K562 (cell line): Measurements from ENCODE around the gene WASF2. TPM values are rescaled to one million over a fixed set of nuclear protein-coding genes. Genes with fewer than 3 reads are reported as not detected.

ENCODE experiments used
- BRF1 ChIP-seq: IDR thresholded peaks from 3 replicates; pipeline ENCODE4 v1.6.1; 2011; ENCODE audit warnings: borderline replicate concordance, mild to moderate bottlenecking; ENCODE audit not compliant: insufficient read length; ENCODE audit errors: extremely low read depth
- ETV5 ChIP-seq: sonication (generic); formaldehyde crosslinking; IDR thresholded peaks from 2 replicates; pipeline ENCODE4 v1.4.0; 2020; ENCODE audit warnings: low read depth, mild to moderate bottlenecking, missing genetic modification reagents
- FOXP4 ChIP-seq: sonication (generic); formaldehyde crosslinking; IDR thresholded peaks from 2 replicates; pipeline ENCODE4 v1.8.0; 2022; ENCODE audit warnings: mild to moderate bottlenecking, missing genetic modification reagents, borderline replicate concordance
- GTF2B ChIP-seq: IDR thresholded peaks from 2 replicates; pipeline ENCODE4 v1.6.1; 2011; ENCODE audit not compliant: insufficient read length; ENCODE audit errors: extremely low read depth
- HDAC6 ChIP-seq: IDR thresholded peaks from 2 replicates; pipeline ENCODE4 v1.6.1; 2012; ENCODE audit warnings: low read depth, mild to moderate bottlenecking, control low read depth, inconsistent platforms, low read length, moderate library complexity
- JUN ChIP-seq, 2 experiments: sonication (generic) in 1 of 2; formaldehyde crosslinking in 1 of 2; IDR thresholded peaks; 2 replicates each; pipeline versions ENCODE4 v1.6.1 to v1.8.0; 2012 to 2022; ENCODE audit warnings: borderline replicate concordance in 2 of 2, mild to moderate bottlenecking in 2 of 2, improper control_type of control experiment in 1 of 2, low read depth in 1 of 2, low read length in 1 of 2, missing genetic modification reagents in 1 of 2
- LCOR ChIP-seq: sonication (generic); formaldehyde crosslinking; IDR thresholded peaks from 2 replicates; pipeline ENCODE4 v1.8.0; 2022; ENCODE audit warnings: mild to moderate bottlenecking, missing genetic modification reagents
- MLLT1 ChIP-seq, 2 experiments: fragments of 450-650 bp; IDR thresholded peaks; 2 replicates each; pipeline ENCODE4 v1.6.1; 2016
- NKRF ChIP-seq: fragments of 450-650 bp; IDR thresholded peaks from 2 replicates; pipeline ENCODE4 v1.6.1; 2016; ENCODE audit warnings: borderline replicate concordance
- PYGO2 ChIP-seq: fragments of 450-650 bp; IDR thresholded peaks from 2 replicates; pipeline ENCODE4 v1.6.1; 2016; ENCODE audit warnings: mild to moderate bottlenecking, missing genetic modification characterization, moderate library complexity, missing compliant biosample characterization
- RBBP5 ChIP-seq: fragments of 200-600 bp; sonication (generic); IDR thresholded peaks from 2 replicates; pipeline ENCODE4 v1.6.1; 2012; ENCODE audit warnings: borderline replicate concordance, mild to moderate bottlenecking, low read length, control low read depth, inconsistent platforms; ENCODE audit not compliant: insufficient read depth, poor library complexity, severe bottlenecking
- RBM14 ChIP-seq: fragments of 200-400 bp; formaldehyde crosslinking; IDR thresholded peaks from 2 replicates; pipeline ENCODE4 v1.6.1; 2018; ENCODE audit warnings: low read depth, mild to moderate bottlenecking, low read length, moderate library complexity, borderline replicate concordance; ENCODE audit not compliant: insufficient read depth
- TRIM24 ChIP-seq, 2 experiments: fragments of 450-650 bp; IDR thresholded peaks; 2 replicates each; pipeline ENCODE4 v1.6.1; 2016
- ZBTB1 ChIP-seq: sonication (generic); formaldehyde crosslinking; IDR thresholded peaks from 2 replicates; pipeline ENCODE4 v1.8.1; 2023; ENCODE audit warnings: missing genetic modification reagents, low read depth, mild to moderate bottlenecking, borderline replicate concordance
- ZKSCAN3 ChIP-seq: fragments of 250-450 bp; sonication (Bioruptor Pico); IDR thresholded peaks from 2 replicates; pipeline ENCODE4 v1.4.0; 2020
- ZNF263 ChIP-seq: sonication (generic); formaldehyde crosslinking; IDR thresholded peaks from 2 replicates; pipeline ENCODE4 v1.8.0; 2022; ENCODE audit warnings: mild to moderate bottlenecking, missing genetic modification reagents, borderline replicate concordance
- ZNF347 ChIP-seq: fragments of 450-650 bp; formaldehyde crosslinking; IDR thresholded peaks from 2 replicates; pipeline ENCODE4 v1.4.0; 2020; ENCODE audit warnings: low read depth, mild to moderate bottlenecking, moderate library complexity
- ZNF408 ChIP-seq: fragments of 250-450 bp; sonication (Bioruptor Pico); IDR thresholded peaks from 2 replicates; pipeline ENCODE4 v1.4.0; 2020; ENCODE audit warnings: low read depth, mild to moderate bottlenecking, moderate library complexity
- ZNF699 ChIP-seq: fragments of 250-450 bp; sonication (Bioruptor Pico); IDR thresholded peaks from 2 replicates; pipeline ENCODE4 v1.8.0; 2021; ENCODE audit warnings: mild to moderate bottlenecking, moderate library complexity; ENCODE audit not compliant: insufficient replicate concordance
- polyA plus RNA-seq, 8 experiments: library from polyadenylated mRNA; depleted of rRNA in 4 of 8; stranded (reverse) in 5 of 8; unstranded in 3 of 8; fragments of >200 nt; fragmentation: Nextera tagmentation in 2 of 8; fragmentation: Illumina TruSeq in 1 of 8; extraction: Ambion mirVana in 2 of 8; extraction: Trizol in 1 of 8; gene quantifications; 2 replicates each; pipeline versions ENCODE4 v1.2.1 to v1.2.3, GENCODE V29; 2011 to 2014; ENCODE audit warnings: inconsistent platforms in 1 of 8, missing spikeins in 1 of 8
- total RNA-seq, 7 experiments: library from RNA; depleted of rRNA in 6 of 7; stranded (reverse); fragments of >200 nt in 6 of 7; fragmentation: Illumina TruSeq in 2 of 7; extraction: Trizol in 2 of 7; gene quantifications; 2 replicates each; pipeline versions ENCODE4 v1.2.1 to v1.2.3, GENCODE V29; 2011 to 2021; ENCODE audit warnings: low replicate concordance in 1 of 7

WASF2 gene
- total and polyA plus RNA-seq, 9 of the 15 experiments (the other 6 are each of a cell fraction or from before 2014, with no cell fraction given), result 8.2 to 163 (median 31.2) TPM

GRCh38 chr1:27489501-27489972 is 430 bp downstream of the WASF2 start (continued):
- TF ChIP-seq FOXP4 (CRISPR knock-in tag), result no peak; the same call in 1 of the 2 replicates
- no peak for TF ChIP-seq BRF1
- TF ChIP-seq ETV5 (CRISPR knock-in tag), result peak; percentile 26; the same call in 1 of the 2 replicates
- TF ChIP-seq RBBP5, result no peak
- TF ChIP-seq ZNF699 (CRISPR knock-in tag), result peak; percentile 18
- no peak for TF ChIP-seq LCOR (CRISPR knock-in tag)
- TF ChIP-seq ZNF347 (CRISPR knock-in tag), result no peak
- TF ChIP-seq ZBTB1 (CRISPR knock-in tag), result peak; percentile 21; the same call in 1 of the 2 replicates
- TF ChIP-seq ZKSCAN3 (CRISPR knock-in tag), result no peak
- no peak for TF ChIP-seq HDAC6
- no peak for TF ChIP-seq TRIM24 (IDR thresholded peaks at IDR 0.05)
- TF ChIP-seq GTF2B, result peak; percentile 2
- TF ChIP-seq MLLT1 (IDR thresholded peaks at IDR 0.05), result 0 out of 4 replicates have a peak, but pooled peaks of 1 of the 2 experiments have one; percentile 68
- TF ChIP-seq NKRF, result peak; percentile 72
- TF ChIP-seq ZNF408, result no peak
- no peak for TF ChIP-seq PYGO2 (tag)
- TF ChIP-seq RBM14, result 0 out of 2 replicates have a peak, but pooled peaks have one; percentile 91
- TF ChIP-seq ZNF263 (CRISPR knock-in tag), result peak; percentile 63; the same call in 1 of the 2 replicates
- no peak for TF ChIP-seq JUN (IDR thresholded peaks at IDR 0.05; ENCODE audit: borderline replicate concordance, low read depth, low read length)
- TF ChIP-seq JUN (CRISPR knock-in tag; IDR thresholded peaks at IDR 0.05; ENCODE audit: borderline replicate concordance), result no peak
